GM21737 (cell line): ENCODE measurements around the gene NBEA.
"Not testable (repeated sequence)": the region's sequence is repeated elsewhere in the genome, so short reads cannot be mapped to it uniquely, and the experiment has no call there.

ENCODE experiments used
- ATAC-seq: cut with Tn5 transposase; IDR thresholded peaks from one replicate; pipeline ENCODE4 v1.9.1; 2021; ENCODE audit warnings: mild to moderate bottlenecking, moderate library complexity; ENCODE audit not compliant: unreplicated experiment

Gene NBEA

GRCh38 chr13:35378939-35379338 is 436.9 kb downstream of the NBEA start:
- no peak for ATAC-seq

- no peak for ATAC-seq
Measured at GRCh38 chr13:35379663-35380062, 437.6 kb downstream of the NBEA start.

DNA sequence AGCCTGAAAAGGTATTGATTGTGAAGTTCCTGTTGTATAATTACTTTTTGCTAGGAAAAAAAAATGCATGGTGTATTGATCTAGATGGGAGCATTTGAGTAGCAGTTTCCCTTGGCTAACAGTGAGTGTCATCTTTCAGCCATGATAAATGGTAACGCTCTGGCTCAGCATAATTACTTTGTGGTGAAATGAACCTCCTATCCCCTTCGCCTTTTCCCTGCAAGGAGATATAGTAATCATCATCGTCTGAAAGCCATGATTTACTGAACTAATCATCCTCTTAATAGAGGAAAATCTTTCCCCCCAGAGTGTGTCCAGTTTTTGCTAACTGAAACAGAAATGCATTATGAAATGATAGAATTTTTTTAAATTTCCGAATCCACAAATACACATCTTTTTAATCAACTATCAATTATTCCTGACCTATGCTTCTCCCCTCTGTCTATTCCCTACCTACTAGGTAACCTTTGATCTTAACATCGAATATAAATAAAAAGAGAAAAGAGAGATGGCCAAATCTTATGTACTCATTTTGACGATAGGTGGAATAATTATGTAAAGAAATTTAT is 445.7 kb downstream of the NBEA start:
- ATAC-seq = no peak

- ATAC-seq = no peak
Measured at GRCh38 chr13:35388441-35389355, 446.6 kb downstream of the NBEA start.

- ATAC-seq = no peak
Measured at GRCh38 chr13:35389535-35389934, 447.5 kb downstream of the NBEA start.

- no peak for ATAC-seq
Measured at GRCh38 chr13:35392768-35393167, 450.7 kb downstream of the NBEA start.

DNA sequence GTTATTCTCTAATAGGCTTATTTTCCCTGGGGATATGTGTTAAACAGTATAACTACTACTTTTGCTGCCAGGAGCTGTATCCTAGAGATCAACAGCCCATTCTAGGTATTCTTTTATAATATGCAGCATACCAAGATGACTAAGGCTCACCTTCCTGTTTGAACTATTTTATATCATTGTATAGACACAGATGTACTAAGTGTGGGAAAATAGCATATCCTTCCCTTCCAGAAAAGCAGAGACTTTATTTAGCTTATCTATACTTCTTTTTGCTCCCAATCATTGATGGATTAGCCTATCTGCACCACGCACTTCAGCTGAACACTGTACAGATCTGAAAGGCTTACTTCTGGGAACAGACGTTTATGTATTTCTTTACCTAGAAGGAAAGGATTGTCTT is 451.8 kb downstream of the NBEA start:
- no peak for ATAC-seq

GRCh38 chr13:35408285-35408684 is 466.2 kb downstream of the NBEA start:
- not testable (repeated sequence) for ATAC-seq

DNA sequence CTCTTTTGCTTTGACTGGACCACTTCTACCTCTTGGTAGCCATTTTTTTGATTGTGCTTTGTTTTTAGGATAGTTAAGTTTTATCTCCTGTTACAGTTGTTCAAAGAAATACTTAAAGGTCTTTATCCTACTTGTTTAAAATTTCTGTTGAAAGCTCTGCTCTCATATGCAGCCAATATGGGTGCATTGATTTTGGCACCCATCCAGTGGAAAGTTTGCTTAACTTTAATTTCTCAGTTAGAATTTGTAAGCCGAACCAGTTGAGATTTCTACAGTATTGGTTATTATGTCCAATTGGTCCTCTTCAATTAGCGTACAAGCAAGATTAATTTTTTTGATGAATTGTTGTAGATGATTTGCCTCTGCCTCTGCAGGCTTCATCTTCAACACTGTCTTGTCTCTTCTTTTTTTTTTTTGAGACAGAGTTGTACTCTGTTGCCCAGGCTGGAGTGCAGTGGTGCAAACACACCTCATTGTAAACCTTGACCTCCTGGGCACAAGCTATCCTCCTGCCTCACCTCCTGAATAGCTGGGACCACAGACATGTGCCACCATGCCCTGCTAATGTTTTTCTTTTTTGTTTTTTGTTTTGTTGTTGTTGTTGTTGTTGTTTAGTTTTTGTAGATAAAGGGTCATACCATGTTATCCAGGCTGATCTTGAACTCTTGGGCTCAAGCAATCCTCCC is 469.1 kb downstream of the NBEA start:
- no peak for ATAC-seq

- no peak for ATAC-seq
Measured at GRCh38 chr13:35448465-35448864, 506.4 kb downstream of the NBEA start.

GRCh38 chr13:35449821-35450220 is 507.8 kb downstream of the NBEA start:
- ATAC-seq = no peak

DNA sequence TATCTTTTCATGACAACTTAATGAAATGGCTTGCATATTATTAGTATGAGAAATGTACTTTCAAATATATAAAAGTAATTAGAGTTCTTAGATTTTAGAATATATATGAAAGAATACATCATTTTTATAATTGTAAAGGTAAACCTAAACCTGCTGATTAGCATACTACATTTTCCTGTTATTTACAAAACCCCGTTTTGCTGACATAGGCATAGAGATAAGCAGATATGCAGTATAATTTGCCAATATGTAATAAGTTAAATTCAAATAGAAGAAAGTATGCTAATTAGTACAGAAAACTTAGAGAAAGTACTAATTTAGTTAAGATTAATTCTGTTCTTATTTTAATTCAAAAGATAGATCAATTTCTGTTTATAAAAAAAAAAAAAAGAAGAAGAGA is 513.0 kb downstream of the NBEA start:
- ATAC-seq = no peak

DNA sequence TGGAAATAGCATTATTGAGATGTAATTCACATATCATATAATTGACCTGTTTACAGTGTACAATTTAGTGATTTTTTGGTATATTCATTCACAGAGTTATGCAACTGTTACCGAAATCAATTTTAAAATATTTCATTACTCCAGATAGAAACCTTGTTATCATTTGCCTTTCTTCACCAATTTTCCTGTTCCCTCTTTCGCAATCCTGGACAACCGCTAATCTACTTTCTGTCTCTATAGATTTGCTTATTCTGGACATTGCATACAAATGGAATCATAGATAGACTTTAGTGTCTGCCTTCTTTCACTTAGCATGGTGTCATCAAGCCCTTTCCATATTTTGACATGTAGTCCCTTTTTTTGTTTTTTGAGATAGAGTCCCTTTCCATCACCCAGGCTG is 515.2 kb downstream of the NBEA start:
- no peak for ATAC-seq

- no peak for ATAC-seq
Measured at GRCh38 chr13:35460061-35460460, 518.0 kb downstream of the NBEA start.

DNA sequence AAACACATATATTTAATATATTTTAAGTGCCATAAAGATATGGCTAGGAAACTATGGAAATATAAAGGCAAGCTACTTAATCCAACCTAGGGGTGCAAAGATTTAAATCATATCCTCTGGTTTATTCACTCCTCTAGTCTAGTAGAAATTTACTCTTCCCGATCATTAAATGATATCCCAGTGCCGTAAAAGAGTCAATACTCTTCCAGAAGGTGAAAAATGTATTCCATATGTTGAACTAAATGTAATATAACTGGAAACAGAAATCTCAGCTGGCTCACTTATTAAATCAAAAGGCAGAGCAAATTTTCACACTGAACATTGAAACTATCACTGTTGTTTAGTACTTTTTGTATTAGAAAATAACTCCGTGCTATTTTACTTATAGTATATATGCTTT is 523.3 kb downstream of the NBEA start:
- ATAC-seq = no peak

DNA sequence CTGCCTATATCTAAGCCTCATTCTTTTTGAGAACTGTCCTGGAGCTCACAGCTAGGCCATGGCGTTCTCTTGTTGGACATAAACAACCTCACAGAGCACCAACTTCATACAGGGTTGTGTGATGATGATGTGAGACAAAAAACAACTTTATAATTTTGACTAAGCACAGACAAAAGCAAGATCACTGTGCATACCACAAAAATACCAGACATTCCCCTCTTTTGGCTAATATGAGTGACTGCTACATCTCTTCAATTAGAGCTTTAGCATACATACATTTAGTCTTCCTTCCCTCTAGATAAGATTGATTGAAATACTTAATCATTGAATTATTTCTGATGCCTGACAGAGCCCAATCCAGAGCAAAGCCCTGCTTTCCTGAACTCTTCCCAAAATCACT is 526.1 kb downstream of the NBEA start:
- ATAC-seq = no peak

- no peak for ATAC-seq
Measured at GRCh38 chr13:35469806-35470525, 527.9 kb downstream of the NBEA start.

GRCh38 chr13:35470671-35471661 is 528.9 kb downstream of the NBEA start:
- ATAC-seq = no peak

GRCh38 chr13:35471706-35472322 is 529.7 kb downstream of the NBEA start:
- ATAC-seq = no peak
